Adrenal gland (tissue), 5 donors: ENCODE measurements around the gene ABAT.

ENCODE experiments used
- CTCF ChIP-seq, 6 experiments: fragments of 450-650 bp in 4 of 6; fragments of 200-600 bp in 2 of 6; sonication (generic) in 1 of 6; IDR thresholded peaks; 1 replicate in 5 of 6; 2 replicates in 1 of 6; pipeline versions ENCODE4 v1.5.1 to v1.8.0; 2016 to 2021; ENCODE audit warnings: antibody characterized with exemption in 6 of 6, mild to moderate bottlenecking in 2 of 6, moderate library complexity in 1 of 6
- POLR2A ChIP-seq, 2 donors: fragments of 450-650 bp; IDR thresholded peaks; one replicate each; pipeline ENCODE4 v1.6.1; 2017; ENCODE audit warnings: antibody characterized with exemption in 2 of 2, mild to moderate bottlenecking in 2 of 2, moderate library complexity in 1 of 2
- donor health status: DM: no; HTN: no; CAD: no.

DNA sequence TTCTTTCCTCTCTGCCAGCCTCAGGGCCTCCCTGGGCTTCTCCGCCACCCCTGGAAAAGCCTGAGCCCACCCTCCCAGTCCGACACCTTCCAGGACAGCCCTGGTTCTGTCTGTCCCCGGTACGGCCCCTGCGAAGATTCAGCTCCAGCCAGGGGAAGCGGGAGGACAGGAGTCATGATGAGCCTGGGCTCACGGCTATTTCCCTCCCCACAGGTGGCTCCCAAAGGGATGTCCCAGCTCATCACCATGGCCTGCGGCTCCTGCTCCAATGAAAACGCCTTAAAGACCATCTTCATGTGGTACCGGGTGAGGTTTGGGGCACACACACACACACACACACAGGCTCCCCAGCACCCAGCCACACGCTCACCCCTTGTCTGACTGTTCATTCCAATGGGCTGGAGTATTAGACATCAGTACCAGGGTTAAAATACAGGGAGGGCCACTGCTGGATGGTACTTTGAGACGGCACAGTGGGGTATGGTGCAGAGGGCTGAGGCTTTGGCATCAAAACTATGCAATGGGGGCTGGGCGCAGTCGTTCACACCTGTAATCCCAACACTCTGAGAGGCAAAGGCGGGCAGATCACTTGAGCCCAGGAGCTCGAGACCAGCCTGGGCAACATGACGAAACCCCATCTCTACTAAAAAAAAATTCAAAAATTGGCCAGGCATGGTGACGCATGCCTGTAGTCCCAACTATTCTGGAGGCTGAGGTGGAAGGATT lies 90.3 kb downstream of the ABAT start:
- TF ChIP-seq CTCF (IDR thresholded peaks at IDR 0.05), result no peak
- no peak for TF ChIP-seq POLR2A (IDR thresholded peaks at IDR 0.05)
